ENCODE measurements around the gene ABCC11. TPM values are rescaled to one million over a fixed set of nuclear protein-coding genes. Genes with fewer than 3 reads are reported as not detected.
"Not testable (repeated sequence)": the region's sequence is repeated elsewhere in the genome, so short reads cannot be mapped to it uniquely, and the experiment has no call there.

ABCC11 gene
- total RNA-seq, 1 donor from 2014 or later, result not detected

DNA sequence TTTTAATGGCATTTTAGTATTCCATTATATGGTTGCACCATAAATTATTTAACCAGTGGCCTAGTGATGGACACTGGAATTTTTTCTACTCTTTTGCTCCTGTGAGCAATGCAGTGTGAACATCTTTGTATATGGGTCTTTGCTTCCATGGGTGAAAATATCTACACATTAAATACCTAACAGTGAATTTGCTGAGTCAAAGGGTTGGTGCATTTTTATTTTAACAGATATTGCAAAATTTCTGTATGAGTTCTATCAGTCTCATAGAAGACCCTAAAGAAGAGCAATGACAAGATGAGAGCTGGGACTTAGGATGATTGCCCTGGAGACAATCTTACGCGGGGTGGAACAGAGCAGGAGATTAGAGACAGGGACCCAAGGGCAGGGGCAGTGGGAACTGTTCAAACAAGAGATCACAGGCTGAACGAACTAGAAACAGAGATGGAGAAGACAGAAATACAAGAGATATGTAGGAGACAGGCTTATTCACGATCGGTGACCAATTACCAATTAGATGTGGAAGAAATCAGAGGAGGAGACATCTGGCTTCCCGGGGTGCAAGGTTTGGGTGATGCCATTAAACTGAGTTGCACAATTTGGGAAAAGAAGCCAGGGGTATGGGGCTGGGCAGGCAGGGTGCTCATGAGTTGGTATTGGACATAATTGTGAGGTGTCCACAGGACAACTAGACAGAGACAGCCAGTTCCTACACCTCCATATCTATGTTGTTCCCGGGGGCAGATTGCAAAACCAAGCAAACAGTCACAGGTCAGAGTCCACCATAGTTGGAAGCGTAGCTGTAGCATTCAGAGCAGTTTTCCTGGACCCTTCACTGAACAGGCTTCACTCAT lies 43.1 kb downstream of the ABCC11 start:
- DNase-seq (ENCODE audit: low read depth), result no peak

DNA sequence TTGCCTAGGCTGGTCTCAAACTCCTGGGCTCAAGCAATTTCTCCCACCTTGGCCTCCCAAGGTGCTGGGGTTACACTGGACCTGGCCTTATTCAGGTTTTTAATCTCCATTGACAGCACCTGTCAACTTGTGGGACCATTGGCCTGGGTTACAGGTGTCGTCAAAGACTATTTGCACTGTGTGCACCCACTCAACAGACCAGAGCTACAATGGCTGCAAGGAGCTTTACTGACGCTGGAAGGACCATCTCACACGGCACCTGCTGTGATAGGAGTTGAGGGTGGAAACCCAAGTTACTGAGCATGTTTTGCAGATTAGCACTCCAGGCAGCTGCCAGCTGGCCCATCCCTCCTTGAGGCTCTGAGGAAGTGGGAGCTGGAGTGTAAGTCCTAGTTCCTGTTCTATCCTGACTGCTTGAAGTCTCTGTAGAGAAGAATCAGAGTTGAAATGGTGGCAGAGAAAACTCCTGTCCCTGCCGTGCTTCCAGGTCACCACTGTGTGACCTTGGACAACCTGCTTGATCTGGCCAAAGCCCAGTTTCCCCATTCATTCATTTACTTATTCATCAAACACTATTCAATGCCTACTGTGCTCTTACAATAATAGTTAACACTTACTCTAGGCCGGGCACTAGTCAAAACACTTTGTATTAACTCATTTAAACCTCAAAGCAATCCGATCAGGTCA lies 45.7 kb downstream of the ABCC11 start:
- DNase-seq (ENCODE audit: low read depth), result no peak

DNA sequence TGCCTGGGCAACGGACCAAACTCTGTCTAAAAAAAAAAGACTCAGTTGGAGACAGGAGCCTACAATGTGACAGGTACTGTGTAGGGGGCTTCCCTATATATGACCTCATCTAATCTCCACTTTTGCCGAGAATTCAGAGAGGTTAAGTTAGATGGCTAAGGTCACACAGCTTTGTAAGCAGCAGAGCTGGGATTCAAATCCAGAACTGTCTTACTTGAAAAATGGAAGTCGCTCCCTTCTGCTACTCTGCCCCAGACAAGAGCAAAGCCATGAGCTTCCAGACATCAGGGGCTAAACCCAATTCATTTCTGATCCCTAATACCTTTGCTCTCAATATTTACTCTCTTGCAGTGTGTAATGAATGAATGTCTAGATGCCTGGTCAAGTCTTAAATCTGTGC lies 50.0 kb downstream of the ABCC11 start:
- no peak for DNase-seq (ENCODE audit: low read depth)

DNA sequence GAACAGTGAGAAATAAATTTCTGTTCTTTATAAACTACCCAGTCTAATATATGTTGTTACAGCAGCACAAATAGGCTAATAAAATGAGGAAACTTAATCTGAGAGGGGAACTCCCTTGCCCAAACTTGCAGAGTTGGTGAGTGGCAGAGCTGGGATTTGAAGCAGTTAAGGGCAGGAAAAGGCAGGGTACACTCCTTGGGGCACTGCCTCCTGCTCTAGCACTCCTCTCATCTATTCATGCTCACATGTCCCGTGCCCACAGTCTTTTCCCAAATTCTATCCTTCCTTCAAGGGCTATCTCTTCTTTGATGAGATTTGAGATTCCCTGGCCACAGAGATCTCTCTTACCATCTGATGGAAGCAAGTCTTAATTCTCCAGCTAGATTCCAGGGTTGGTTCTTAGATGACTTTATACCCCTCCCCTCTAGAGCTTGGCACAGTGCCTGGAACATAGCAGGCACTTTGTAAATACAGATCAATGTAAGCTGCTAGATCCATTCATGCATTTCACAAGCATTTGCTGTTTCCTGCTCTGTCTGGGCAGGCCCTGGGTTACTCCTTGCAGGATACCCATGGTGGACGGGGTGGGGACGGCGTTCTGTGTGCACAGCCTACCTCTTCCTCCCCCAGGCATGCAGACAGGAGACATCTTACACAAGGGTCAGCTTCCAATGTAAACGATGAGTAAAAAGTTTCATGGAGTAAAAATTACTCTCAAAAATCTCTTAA lies 52.3 kb downstream of the ABCC11 start:
- DNase-seq (ENCODE audit: low read depth), result no peak

DNA sequence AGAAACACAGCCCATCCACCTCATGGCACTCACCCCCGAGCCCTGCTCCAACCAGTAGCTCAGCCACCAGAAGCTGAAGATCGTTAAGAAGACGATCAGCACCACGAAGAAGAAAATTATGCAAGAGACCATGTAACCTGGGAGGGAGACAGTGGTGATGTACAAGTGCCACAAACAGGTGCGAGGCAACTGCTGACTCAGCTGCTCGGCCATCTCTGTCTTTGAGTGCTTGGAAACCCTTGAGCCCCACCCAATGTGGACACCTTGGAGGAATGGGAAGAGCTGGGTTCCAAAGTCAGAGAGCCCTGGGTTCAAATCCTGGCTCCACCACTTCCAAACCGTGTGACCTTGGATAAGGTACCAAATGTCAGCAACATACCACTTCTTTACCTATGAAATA lies 53.5 kb downstream of the ABCC11 start:
- no peak for DNase-seq (ENCODE audit: low read depth)

DNA sequence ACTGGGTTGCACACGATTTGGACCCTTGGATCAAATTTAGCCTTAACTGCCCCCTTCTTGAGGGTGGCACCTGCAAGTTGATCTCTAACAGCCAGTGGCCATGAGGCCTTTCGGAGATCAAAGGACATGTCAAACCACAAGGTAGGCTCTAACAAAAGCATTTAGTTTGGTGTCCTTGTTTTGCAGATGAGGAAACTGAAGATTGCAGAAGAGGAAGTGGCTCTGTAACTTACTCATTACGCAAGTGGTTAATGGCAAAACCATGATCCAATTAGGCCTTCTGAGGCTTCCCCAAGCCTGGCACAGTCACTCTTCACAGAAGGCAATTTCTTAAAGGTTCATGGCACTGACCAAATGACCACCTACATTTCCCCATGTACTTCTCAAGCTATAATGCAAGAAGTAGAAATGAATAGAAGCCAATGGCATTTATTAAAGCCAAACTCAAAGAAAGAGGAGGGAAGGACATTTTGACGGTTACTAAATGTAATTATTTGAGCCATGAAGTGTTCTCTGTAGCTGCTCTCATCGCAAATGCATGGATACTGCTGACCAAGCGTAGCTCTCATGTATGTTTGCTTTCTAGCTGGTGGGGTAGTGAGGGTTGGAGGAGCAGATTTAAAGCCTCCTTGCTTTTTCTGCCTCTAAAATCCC lies 58.8 kb downstream of the ABCC11 start:
- DNase-seq (ENCODE audit: low read depth), result no peak

DNA sequence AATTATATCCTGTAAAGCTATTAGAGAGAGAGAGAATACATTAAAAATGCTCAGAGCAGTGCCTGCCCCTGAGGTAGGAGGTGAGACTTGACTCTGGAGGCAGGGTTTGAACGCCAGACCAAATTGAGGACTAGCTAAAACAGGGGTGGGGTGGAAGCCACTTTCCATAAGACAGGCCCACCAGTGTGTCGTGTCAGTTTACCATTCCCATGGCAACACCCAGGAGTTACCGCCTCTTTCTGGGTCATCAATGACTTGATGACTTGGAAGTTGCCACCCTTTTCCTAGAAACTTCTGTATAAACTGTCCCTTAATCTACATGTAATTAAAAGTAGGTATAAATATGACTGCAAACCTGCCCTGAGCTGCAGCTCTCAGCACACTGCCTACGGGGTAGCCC lies 59.6 kb downstream of the ABCC11 start:
- no peak for DNase-seq (ENCODE audit: low read depth)

DNA sequence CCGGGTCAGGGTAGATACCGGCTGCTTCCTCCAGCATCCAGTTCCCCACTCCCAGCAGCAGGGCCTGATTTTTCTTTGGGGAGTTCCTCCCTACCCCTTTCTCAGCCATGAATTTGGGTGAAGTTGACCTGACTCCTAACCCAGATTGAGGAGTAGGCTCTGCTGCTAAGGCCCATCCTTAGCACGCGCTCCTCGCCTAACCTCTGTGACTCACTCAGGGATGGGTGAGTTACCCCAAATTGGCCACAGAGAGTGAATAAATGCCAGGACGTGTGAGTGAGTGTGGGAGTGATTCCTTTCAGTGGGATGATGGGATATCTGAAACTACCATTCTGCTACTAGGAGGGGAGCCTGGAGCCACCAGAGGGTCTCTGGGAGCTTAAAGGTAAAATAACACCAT lies 62.7 kb downstream of the ABCC11 start:
- DNase-seq (ENCODE audit: low read depth), result no peak

DNA sequence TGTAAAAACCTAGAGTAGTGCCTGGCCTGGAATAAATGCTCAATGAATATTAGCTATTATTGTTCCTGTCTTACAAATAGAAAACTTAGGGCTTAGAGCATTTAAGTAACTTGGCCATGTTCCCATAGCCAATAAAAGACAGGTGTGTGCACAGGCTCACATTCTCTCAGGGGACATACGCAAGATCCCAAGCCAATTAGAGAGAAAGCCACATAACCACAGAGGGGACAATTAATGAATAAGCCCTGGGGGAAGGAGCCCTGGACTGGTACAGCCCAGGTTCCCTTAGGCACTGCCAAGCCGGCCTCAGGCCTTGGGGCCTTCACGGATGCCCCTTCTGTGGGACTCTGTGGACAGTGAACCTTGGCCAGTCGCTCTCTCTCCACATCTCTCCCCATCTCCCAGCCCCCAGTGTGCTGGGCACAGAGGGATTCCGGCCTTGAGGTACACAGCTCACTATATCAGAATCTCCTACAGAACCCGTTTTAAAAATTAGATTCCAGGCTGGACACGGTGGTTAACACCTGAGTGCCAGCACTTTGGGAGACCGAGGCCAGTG lies 64.3 kb downstream of the ABCC11 start:
- DNase-seq (ENCODE audit: low read depth), result peak; percentile 70

DNA sequence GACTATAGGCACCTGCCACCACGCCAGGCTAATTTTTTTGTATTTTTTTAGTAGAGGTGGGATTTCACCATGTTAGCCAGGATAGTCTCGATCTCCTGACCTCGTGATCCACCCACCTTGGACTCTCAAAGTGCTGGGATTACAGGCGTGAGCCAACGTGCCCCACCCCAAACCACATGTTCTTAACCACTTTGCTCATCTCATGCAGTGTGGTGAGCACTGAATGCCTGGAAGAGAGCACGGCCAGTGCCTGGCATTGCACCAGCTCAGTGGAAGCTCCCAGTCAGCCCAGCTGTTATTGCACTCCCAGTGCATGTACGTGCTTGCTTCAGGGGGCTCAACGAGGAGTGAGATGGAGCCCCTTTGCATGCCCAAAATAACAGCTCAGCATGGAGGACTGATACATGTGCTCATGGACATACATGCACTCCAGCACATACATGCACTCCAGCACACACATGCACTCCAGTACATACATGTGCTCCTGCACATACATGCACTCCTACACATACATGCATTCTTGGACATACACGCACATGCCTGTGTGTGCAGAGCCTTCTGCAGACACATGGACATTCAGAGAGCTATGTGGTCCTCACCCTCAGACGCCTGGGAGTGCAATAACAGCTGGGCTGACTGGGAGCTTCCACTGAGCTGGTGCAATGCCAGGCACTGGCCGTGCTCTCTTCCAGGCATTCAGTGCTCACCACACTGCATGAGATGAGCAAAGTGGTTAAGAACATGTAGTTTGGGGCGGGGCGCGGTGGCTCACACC lies 65.4 kb downstream of the ABCC11 start:
- DNase-seq (ENCODE audit: low read depth), result peak; percentile 60

DNA sequence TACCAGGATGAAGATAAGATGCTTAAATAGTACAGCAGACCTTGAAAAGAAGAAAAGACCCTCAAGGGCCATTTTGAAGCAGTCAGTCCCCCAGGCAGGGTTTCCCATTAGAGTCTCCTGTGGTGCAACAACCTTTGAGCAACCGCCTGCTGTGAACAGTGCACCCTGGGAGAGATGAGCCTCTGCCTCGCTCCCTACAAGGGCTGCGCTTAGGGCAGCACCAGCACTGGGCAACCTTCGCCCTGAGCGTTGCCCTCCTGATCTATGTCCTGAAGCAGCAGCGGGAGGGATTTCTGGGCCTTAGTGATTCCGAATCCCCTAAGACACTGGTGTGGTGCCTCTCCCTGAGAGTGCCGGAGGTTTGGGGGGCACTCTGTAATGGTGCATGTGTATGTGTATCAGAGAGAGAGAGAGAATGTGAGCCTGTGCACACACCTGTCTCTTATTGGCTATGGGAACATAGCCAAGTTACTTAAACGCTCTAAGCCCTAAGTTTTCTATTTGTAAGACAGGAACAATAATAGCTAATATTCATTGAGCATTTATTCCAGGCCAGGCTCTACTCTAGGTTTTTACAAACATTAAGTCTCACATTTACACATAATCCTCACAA lies 66.4 kb downstream of the ABCC11 start:
- no peak for DNase-seq (ENCODE audit: low read depth)

DNA sequence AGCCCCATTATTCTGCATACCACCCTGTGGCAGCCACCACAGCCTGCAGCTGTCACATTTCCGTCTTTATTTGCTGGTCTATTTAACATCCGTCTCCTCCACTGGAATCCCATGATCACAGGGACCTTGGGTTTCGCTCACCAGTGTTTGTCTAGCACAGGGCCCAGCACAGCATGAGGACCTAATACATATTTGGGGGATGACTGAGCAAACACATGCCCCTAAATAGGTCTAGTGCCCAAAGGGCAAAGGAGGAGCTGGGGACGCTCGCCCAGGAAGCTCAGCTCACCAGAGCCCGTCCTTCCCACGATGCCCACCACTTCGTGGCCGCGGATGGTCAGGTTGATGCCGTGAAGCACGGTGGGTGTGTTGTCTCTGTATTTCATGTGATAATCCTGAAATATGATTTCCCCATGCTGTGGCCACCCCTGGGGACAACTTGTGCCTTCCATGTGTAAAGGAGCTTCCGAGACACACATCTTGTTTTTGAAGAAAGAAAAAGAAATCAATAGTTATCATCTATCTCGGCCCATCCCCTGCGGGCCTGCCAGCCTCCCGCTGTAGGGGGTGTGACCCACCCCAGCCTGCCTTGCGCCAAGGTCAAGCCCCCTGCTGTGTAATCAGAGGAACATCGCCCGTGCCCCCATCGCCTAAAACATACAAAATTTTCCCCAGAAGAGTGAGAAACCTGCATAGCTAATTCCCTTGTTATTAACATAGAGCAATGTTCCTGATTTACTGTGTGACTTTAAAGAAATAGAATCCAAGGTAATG lies 70.5 kb downstream of the ABCC11 start:
- DNase-seq (ENCODE audit: low read depth), result peak; percentile 53

DNA sequence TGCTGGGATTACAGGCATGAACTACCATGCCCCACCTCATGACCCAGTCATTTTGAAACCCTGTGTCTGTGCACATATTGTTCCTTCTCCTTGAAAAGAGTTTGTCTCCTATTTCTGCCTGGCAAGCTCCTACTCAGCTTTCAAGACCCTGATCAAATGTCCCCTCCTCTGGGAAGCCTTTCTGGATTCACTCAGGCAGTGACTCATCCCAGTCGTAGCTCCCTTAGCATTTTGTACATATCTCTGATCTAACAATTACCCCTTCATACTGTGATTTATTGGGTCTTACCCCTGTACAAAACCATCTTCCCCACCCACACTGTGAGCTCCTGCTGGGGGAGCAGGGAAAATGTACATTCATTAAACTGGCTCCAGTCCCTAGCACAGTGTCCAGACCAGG lies 73.5 kb downstream of the ABCC11 start:
- DNase-seq (ENCODE audit: low read depth), result no peak

DNA sequence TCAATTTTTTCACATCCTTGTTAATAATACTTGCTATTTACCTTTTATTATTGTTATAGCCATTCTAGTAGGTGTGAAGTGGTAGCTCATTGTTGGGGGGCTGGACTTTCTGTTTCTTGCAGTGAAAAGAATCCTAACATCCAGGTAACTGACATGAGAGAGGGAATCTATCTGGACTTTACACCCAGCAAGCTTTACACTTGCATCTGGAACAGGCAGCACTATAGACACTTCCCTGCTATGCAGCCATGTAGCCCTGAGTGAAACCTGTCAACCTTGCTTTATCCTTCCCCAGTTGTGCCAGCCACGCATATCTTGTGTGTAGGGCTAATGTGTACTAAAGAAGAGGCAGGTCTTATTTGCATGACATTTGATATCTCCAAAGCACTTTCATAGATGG lies 74.7 kb downstream of the ABCC11 start:
- DNase-seq (ENCODE audit: low read depth), result no peak

DNA sequence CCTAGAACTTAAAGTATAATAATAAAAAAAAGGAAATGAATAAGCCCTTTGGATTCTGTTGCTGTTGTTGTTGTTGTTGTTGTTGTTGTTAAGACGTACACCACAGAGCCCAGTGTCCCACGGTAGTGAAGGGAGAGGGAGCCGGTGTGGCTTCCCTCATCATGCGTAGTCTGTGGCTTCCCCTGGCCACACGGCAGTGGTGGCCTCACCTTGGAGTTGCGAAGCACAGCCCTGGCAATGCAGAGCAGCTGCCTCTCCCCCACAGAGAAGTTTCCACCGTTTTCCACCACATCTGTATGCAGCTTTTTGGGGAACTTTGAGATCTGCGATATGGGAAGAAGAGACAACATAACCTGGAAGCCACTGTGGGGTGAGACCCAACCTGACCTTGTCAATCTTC lies 77.4 kb downstream of the ABCC11 start:
- no peak for DNase-seq (ENCODE audit: low read depth)

DNA sequence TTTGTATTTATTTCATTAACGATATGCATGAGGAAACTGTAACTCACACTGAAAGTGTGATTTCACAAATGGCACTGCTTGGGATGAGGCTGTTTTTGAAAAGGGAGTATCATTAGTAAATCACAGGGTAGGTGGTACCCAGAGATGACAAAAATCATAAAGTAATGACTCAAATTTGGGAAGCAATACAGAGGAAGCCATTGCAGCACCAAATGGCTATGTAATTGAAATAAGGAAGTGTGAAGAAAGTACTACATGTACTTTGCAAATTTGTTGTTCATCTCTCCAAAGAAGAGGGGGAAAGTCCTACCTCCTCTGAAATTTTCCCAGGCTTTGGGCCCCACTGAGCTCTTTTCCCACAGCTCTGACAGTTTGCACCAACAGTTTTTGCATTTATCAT lies 79.3 kb downstream of the ABCC11 start:
- DNase-seq (ENCODE audit: low read depth), result no peak

DNA sequence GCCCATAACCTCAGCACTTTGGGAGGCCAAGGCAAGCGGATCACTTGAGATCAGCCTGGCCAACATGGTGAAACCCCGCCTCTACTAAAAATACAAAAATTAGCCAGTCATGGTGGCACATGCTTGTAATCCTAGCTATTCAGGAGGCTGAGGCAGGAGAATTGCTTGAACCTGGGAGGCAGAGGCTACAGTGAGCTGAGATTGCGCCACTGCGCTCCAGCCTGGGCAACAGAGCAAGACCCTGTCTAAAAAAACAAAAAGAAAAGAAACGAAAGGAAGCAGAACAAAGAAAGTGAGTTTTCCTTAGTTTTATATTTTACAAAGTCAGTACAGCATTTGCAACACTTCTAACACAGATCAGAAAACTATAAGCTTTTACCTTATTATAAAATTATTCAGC lies 80.7 kb downstream of the ABCC11 start:
- not testable (repeated sequence) for DNase-seq (ENCODE audit: low read depth)

DNA sequence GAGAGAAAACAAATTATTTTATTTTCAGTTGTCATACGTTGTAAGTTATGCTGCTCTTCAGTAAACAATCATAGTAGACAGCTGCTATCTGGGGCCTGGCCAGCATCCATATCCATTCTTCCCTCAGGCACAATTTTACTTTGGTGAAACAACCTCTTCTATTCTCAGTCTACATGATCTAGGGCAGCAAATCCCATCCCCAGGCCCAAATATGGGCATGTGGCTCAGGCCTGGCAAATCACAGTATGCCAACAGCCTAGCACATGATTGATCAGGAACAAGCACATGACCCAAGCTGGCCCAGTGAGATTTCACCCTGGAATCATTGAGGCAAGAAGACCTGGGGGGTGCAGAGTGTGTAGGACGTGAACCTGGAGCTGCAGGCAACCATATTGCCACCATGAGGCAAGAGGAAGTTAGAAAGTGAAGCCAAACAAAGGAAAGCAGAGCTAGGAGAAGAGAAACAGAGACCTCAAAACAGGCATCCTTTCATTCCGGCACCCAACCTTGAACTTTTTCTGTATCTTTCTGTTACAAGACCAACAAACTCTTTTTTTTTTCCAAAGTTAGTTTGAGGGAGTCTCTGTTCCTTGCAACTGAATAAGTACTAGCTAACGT lies 81.3 kb downstream of the ABCC11 start:
- DNase-seq (ENCODE audit: low read depth), result peak; percentile 53

All from myocyte (in vitro differentiated cells).